ENCODE results near the gene CREB1. TPM values are rescaled to one million over a fixed set of nuclear protein-coding genes. Genes with fewer than 3 reads are reported as not detected.

The CREB1 gene
- total and polyA plus RNA-seq, 9 donors = 16.6 to 41.4 (median 30.9) TPM

- Histone ChIP-seq H3K9me3 (replicated peaks; ENCODE audit: control insufficient read depth, low read depth, low read length) (no peaks in the 10 kb centered on the region), H3K27ac (ENCODE audit: low read length) (no peak overlapping the region), H3K36me3 (ENCODE audit: control insufficient read depth, insufficient read depth, low read length) (no peaks in the 10 kb centered on the region), H3K4me1 (ENCODE audit: control insufficient read depth, insufficient read depth, low read length) (peaks cover 6% of the 10 kb centered on the region), H3K27me3 (ENCODE audit: control insufficient read depth, insufficient read depth, low read length) (no peaks in the 10 kb centered on the region), H3K4me3 (ENCODE audit: low read length) (no peak overlapping the region)
- DNase-seq = no peak
- WGBS (ENCODE audit: insufficient coverage) = no CpG with 5 or more reads among the region's 3 CpGs
Observed at GRCh38 chr2:207534417-207534816, 4.7 kb downstream of the CREB1 start.

- no peaks in the 10 kb centered on the region for H3K36me3 ChIP-seq (ENCODE audit: control insufficient read depth, insufficient read depth, low read length)
- WGBS (ENCODE audit: insufficient coverage) = no CpG with 5 or more reads among the region's 2 CpGs
- DNase-seq = no peak
- H3K27me3 ChIP-seq (ENCODE audit: control insufficient read depth, insufficient read depth, low read length) = no peaks in the 10 kb centered on the region
- H3K4me1 ChIP-seq (ENCODE audit: control insufficient read depth, insufficient read depth, low read length) = no peaks in the 10 kb centered on the region
- H3K4me3 ChIP-seq (ENCODE audit: low read length) = no peak overlapping the region
- H3K9me3 ChIP-seq (replicated peaks; ENCODE audit: control insufficient read depth, low read depth, low read length) = no peaks in the 10 kb centered on the region
- no peak overlapping the region for H3K27ac ChIP-seq (ENCODE audit: low read length)
Observed at GRCh38 chr2:207539470-207539869, 9.7 kb downstream of the CREB1 start.

GRCh38 chr2:207540431-207540830 is 10.7 kb downstream of the CREB1 start:
- no peaks in the 10 kb centered on the region for H3K36me3 ChIP-seq (ENCODE audit: control insufficient read depth, insufficient read depth, low read length)
- no CpG with 5 or more reads among the region's 2 CpGs for WGBS (ENCODE audit: insufficient coverage)
- DNase-seq = no peak
- no peak overlapping the region for H3K27ac ChIP-seq (ENCODE audit: low read length)
- H3K9me3 ChIP-seq (replicated peaks; ENCODE audit: control insufficient read depth, low read depth, low read length) = no peaks in the 10 kb centered on the region
- H3K4me1 ChIP-seq (ENCODE audit: control insufficient read depth, insufficient read depth, low read length) = no peaks in the 10 kb centered on the region
- H3K27me3 ChIP-seq (ENCODE audit: control insufficient read depth, insufficient read depth, low read length) = no peaks in the 10 kb centered on the region
- no peak overlapping the region for H3K4me3 ChIP-seq (ENCODE audit: low read length)

GRCh38 chr2:207541933-207542332 is 12.2 kb downstream of the CREB1 start:
- H3K4me1 ChIP-seq (ENCODE audit: control insufficient read depth, insufficient read depth, low read length) = no peaks in the 10 kb centered on the region
- no CpG with 5 or more reads among the region's 2 CpGs for WGBS (ENCODE audit: insufficient coverage)
- H3K27me3 ChIP-seq (ENCODE audit: control insufficient read depth, insufficient read depth, low read length) = no peaks in the 10 kb centered on the region
- no peak for DNase-seq
- H3K36me3 ChIP-seq (ENCODE audit: control insufficient read depth, insufficient read depth, low read length) = no peaks in the 10 kb centered on the region
- H3K9me3 ChIP-seq (replicated peaks; ENCODE audit: control insufficient read depth, low read depth, low read length) = no peaks in the 10 kb centered on the region
- no peak overlapping the region for H3K4me3 ChIP-seq (ENCODE audit: low read length)
- no peak overlapping the region for H3K27ac ChIP-seq (ENCODE audit: low read length)

GRCh38 chr2:207543272-207543671 is 13.5 kb downstream of the CREB1 start:
- Histone ChIP-seq H3K4me1 (ENCODE audit: control insufficient read depth, insufficient read depth, low read length) (no peaks in the 10 kb centered on the region), H3K4me3 (ENCODE audit: low read length) (no peak overlapping the region), H3K27me3 (ENCODE audit: control insufficient read depth, insufficient read depth, low read length) (no peaks in the 10 kb centered on the region), H3K27ac (ENCODE audit: low read length) (no peak overlapping the region), H3K36me3 (ENCODE audit: control insufficient read depth, insufficient read depth, low read length) (no peaks in the 10 kb centered on the region), H3K9me3 (replicated peaks; ENCODE audit: control insufficient read depth, low read depth, low read length) (no peaks in the 10 kb centered on the region)
- no peak for DNase-seq
- no CpG with 5 or more reads among the region's 3 CpGs for WGBS (ENCODE audit: insufficient coverage)

GRCh38 chr2:207546822-207547221 is 17.1 kb downstream of the CREB1 start:
- no peaks in the 10 kb centered on the region for H3K36me3 ChIP-seq (ENCODE audit: control insufficient read depth, insufficient read depth, low read length)
- peaks cover 4% of the 10 kb centered on the region for H3K4me1 ChIP-seq (ENCODE audit: control insufficient read depth, insufficient read depth, low read length)
- no peaks in the 10 kb centered on the region for H3K27me3 ChIP-seq (ENCODE audit: control insufficient read depth, insufficient read depth, low read length)
- H3K4me3 ChIP-seq (ENCODE audit: low read length) = no peak overlapping the region
- no peaks in the 10 kb centered on the region for H3K9me3 ChIP-seq (replicated peaks; ENCODE audit: control insufficient read depth, low read depth, low read length)
- DNase-seq = no peak
- H3K27ac ChIP-seq (ENCODE audit: low read length) = no peak overlapping the region

GRCh38 chr2:207549145-207549544 is 19.4 kb downstream of the CREB1 start:
- no CpG with 5 or more reads among the region's 2 CpGs for WGBS (ENCODE audit: insufficient coverage)
- peak overlapping the region; percentile 58 for H3K27ac ChIP-seq (ENCODE audit: low read length)
- H3K9me3 ChIP-seq (replicated peaks; ENCODE audit: control insufficient read depth, low read depth, low read length) = no peaks in the 10 kb centered on the region
- H3K4me3 ChIP-seq (ENCODE audit: low read length) = no peak overlapping the region
- H3K4me1 ChIP-seq (ENCODE audit: control insufficient read depth, insufficient read depth, low read length) = peaks cover 4% of the 10 kb centered on the region
- H3K27me3 ChIP-seq (ENCODE audit: control insufficient read depth, insufficient read depth, low read length) = no peaks in the 10 kb centered on the region
- DNase-seq = no peak
- H3K36me3 ChIP-seq (ENCODE audit: control insufficient read depth, insufficient read depth, low read length) = no peaks in the 10 kb centered on the region

GRCh38 chr2:207558079-207558491 is 28.3 kb downstream of the CREB1 start:
- Histone ChIP-seq H3K27me3 (ENCODE audit: control insufficient read depth, insufficient read depth, low read length) (no peaks in the 10 kb centered on the region), H3K9me3 (replicated peaks; ENCODE audit: control insufficient read depth, low read depth, low read length) (no peaks in the 10 kb centered on the region), H3K4me1 (ENCODE audit: control insufficient read depth, insufficient read depth, low read length) (no peaks in the 10 kb centered on the region), H3K36me3 (ENCODE audit: control insufficient read depth, insufficient read depth, low read length) (peaks cover 24% of the 10 kb centered on the region), H3K4me3 (ENCODE audit: low read length) (no peak overlapping the region), H3K27ac (ENCODE audit: low read length) (no peak overlapping the region)
- DNase-seq = peak; percentile 7
- 83% methylated on average over 1 of the region's 1 CpG for WGBS (ENCODE audit: insufficient coverage)

- no peak overlapping the region for H3K27ac ChIP-seq (ENCODE audit: low read length)
- no peak overlapping the region for H3K4me3 ChIP-seq (ENCODE audit: low read length)
- peaks cover 25% of the 10 kb centered on the region for H3K36me3 ChIP-seq (ENCODE audit: control insufficient read depth, insufficient read depth, low read length)
- 100% methylated on average over 3 of the region's 6 CpGs for WGBS (ENCODE audit: insufficient coverage)
- DNase-seq = peak; percentile 13
- no peaks in the 10 kb centered on the region for H3K9me3 ChIP-seq (replicated peaks; ENCODE audit: control insufficient read depth, low read depth, low read length)
- H3K27me3 ChIP-seq (ENCODE audit: control insufficient read depth, insufficient read depth, low read length) = no peaks in the 10 kb centered on the region
- no peaks in the 10 kb centered on the region for H3K4me1 ChIP-seq (ENCODE audit: control insufficient read depth, insufficient read depth, low read length)
Observed at GRCh38 chr2:207561386-207562080, 31.8 kb downstream of the CREB1 start.

- Histone ChIP-seq H3K4me1 (ENCODE audit: control insufficient read depth, insufficient read depth, low read length) (no peaks in the 10 kb centered on the region), H3K27ac (ENCODE audit: low read length) (no peak overlapping the region), H3K36me3 (ENCODE audit: control insufficient read depth, insufficient read depth, low read length) (peaks cover 14% of the 10 kb centered on the region), H3K4me3 (ENCODE audit: low read length) (no peak overlapping the region), H3K9me3 (replicated peaks; ENCODE audit: control insufficient read depth, low read depth, low read length) (no peaks in the 10 kb centered on the region), H3K27me3 (ENCODE audit: control insufficient read depth, insufficient read depth, low read length) (no peaks in the 10 kb centered on the region)
- WGBS (ENCODE audit: insufficient coverage) = 65% methylated on average over 2 of the region's 7 CpGs
- DNase-seq = no peak
Observed at GRCh38 chr2:207565736-207566500, 36.2 kb downstream of the CREB1 start.

Data from muscle of leg (tissue), 11 donors.